Measurements from ENCODE around the gene TECPR2. TPM values are rescaled to one million over a fixed set of nuclear protein-coding genes. Genes with fewer than 3 reads are reported as not detected.

The TECPR2 gene
- total and polyA plus RNA-seq, 3 experiments from 2014 or later: 4.5 to 11.6 (median 8.4) TPM

DNA sequence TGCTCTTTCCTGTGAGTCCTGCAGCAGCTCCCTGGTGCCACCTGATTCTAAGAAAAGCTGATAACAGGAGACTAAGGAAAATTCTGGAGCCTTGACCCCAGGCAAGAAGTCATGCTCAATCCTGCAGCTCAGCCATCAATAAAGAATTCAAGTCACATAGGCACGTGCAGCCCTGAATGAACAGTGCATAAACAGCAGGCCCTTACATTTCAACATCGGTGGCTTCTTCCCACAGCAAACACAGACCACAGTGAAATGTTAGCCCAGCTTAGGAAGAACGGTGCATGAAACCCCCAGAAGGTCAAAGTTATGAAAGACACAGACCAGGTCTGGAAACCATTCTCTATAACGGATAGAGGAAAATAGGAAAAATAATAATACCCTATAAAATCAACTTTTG lies 10.5 kb upstream of the TECPR2 start:
- H3K4me1 ChIP-seq (ENCODE audit: insufficient read depth, low read length): no peaks in the 10 kb centered on the region
- Mint-ChIP-seq H3K4me1 (peaks cover 3 to 6% (median 4%) of the 10 kb centered on the region in 3 donors), H3K27ac (peak overlapping the region in 1 of 8 donors; percentile 80), H3K9me3 (no peaks in the 10 kb centered on the region), H3K27me3 (no peaks in the 10 kb centered on the region), H3K4me3 (no peak overlapping the region), H3K36me3 (peaks cover 0 to 84% (median 18%) of the 10 kb centered on the region in 3 donors)
- ChIA-PET CTCF (interaction anchor here (1.0 kb wide), 1 partner anchor 36 kb away, joined by 3 read pairs; no protein-coding TSS in a partner anchor), POLR2A (no interaction called here)
- H3K36me3 ChIP-seq (ENCODE audit: insufficient read depth, low read length): peaks cover 32% of the 10 kb centered on the region
- H3K27me3 ChIP-seq (ENCODE audit: insufficient read depth, low read length, poor library complexity, severe bottlenecking): no peaks in the 10 kb centered on the region
- no peak for DNase-seq
- H3K4me3 ChIP-seq (ENCODE audit: low read length): no peak overlapping the region
- no peaks in the 10 kb centered on the region for H3K9me3 ChIP-seq (ENCODE audit: low read length)
- no peak overlapping the region for H3K27ac ChIP-seq (ENCODE audit: low read depth, low read length)

DNA sequence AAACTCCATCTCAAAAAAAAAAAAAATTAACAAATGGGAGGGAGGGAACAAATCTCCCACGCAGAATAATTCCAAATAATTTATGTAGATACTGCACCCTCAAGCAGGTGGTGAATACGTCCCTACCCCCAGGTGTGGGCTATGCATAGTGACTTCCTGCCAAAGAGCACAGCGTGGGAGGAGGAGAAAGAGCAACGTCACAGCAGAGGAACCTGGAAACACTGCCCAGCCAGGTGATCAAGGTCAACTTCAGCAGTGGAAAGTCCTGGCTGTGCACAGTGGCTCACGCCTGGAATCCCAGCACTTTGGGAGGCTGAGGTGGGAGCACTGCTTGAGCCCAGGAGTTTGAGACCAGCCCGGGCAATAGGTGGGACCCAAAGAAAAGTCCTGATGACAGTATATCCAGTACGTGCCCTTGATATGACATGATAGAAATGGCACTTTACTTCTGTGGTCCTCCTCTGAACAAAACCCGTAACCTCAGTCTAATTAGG lies 9.6 kb upstream of the TECPR2 start:
- H3K4me1 ChIP-seq (ENCODE audit: insufficient read depth, low read length): no peaks in the 10 kb centered on the region
- Mint-ChIP-seq H3K27ac (no peak overlapping the region), H3K4me1 (peaks cover 3 to 15% (median 9%) of the 10 kb centered on the region in 3 donors), H3K27me3 (no peaks in the 10 kb centered on the region), H3K4me3 (no peak overlapping the region), H3K9me3 (no peaks in the 10 kb centered on the region), H3K36me3 (peaks cover 0 to 84% (median 19%) of the 10 kb centered on the region in 3 donors)
- H3K9me3 ChIP-seq (ENCODE audit: low read length): no peaks in the 10 kb centered on the region
- no peak overlapping the region for H3K4me3 ChIP-seq (ENCODE audit: low read length)
- H3K36me3 ChIP-seq (ENCODE audit: insufficient read depth, low read length): peaks cover 29% of the 10 kb centered on the region
- ChIA-PET POLR2A (no interaction called here), CTCF (no interaction called here)
- H3K27ac ChIP-seq (ENCODE audit: low read depth, low read length): no peak overlapping the region
- H3K27me3 ChIP-seq (ENCODE audit: insufficient read depth, low read length, poor library complexity, severe bottlenecking): no peaks in the 10 kb centered on the region
- DNase-seq: no peak

GRCh38 chr14:102356280-102356679 lies 6.5 kb upstream of the TECPR2 start:
- Mint-ChIP-seq H3K27me3 (peaks cover 0 to 3% of the 10 kb centered on the region in 2 donors), H3K4me1 (peaks cover 12 to 30% (median 21%) of the 10 kb centered on the region in 3 donors), H3K9me3 (no peaks in the 10 kb centered on the region), H3K36me3 (peaks cover 0 to 79% (median 18%) of the 10 kb centered on the region in 3 donors), H3K27ac (no peak overlapping the region), H3K4me3 (no peak overlapping the region)
- Histone ChIP-seq H3K9me3 (ENCODE audit: low read length) (no peaks in the 10 kb centered on the region), H3K27me3 (ENCODE audit: insufficient read depth, low read length, poor library complexity, severe bottlenecking) (no peaks in the 10 kb centered on the region), H3K36me3 (ENCODE audit: insufficient read depth, low read length) (peaks cover 34% of the 10 kb centered on the region), H3K4me1 (ENCODE audit: insufficient read depth, low read length) (peaks cover under 1% of the 10 kb centered on the region), H3K4me3 (ENCODE audit: low read length) (no peak overlapping the region), H3K27ac (ENCODE audit: low read depth, low read length) (no peak overlapping the region)
- POLR2A ChIA-PET: no interaction called here
- no peak for DNase-seq
- CTCF ChIA-PET: interaction anchor here (1.3 kb wide), 1 partner anchor 488 kb away, joined by 3 read pairs; no protein-coding TSS in a partner anchor

DNA sequence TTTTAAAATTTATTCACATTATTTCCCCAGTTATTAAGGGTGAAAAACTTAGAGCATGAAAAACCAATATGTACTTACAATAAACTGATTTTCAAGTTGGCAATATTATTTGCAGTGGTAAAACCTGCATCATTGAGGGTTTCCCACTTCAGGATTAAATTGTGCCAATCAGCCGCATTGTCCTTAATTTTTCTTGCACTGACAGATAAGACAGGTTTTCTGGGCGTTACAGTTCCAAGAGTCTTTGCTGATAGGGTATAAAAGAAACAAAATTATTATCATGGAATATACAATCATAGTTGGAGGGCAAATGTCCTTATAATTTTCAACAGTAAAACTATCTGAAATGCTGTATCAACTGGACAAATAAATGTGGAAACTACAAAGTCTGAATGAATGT lies 3.4 kb upstream of the TECPR2 start:
- H3K4me1 Mint-ChIP-seq: peaks cover 28 to 40% (median 32%) of the 10 kb centered on the region in 3 donors
- peaks cover 0 to 3% of the 10 kb centered on the region in 2 donors for H3K27me3 Mint-ChIP-seq
- Histone ChIP-seq H3K36me3 (ENCODE audit: insufficient read depth, low read length) (peaks cover 24% of the 10 kb centered on the region), H3K4me3 (ENCODE audit: low read length) (no peak overlapping the region), H3K9me3 (ENCODE audit: low read length) (no peaks in the 10 kb centered on the region), H3K27me3 (ENCODE audit: insufficient read depth, low read length, poor library complexity, severe bottlenecking) (no peaks in the 10 kb centered on the region), H3K4me1 (ENCODE audit: insufficient read depth, low read length) (peaks cover 18% of the 10 kb centered on the region), H3K27ac (ENCODE audit: low read depth, low read length) (no peak overlapping the region)
- H3K4me3 Mint-ChIP-seq: peak overlapping the region in 1 of 7 donors; percentile 31
- no peak overlapping the region for H3K27ac Mint-ChIP-seq
- ChIA-PET POLR2A (no interaction called here), CTCF (interaction anchor here (2.0 kb wide), 1 partner anchor 43 kb away, joined by 5 read pairs; no protein-coding TSS in a partner anchor)
- H3K36me3 Mint-ChIP-seq: peaks cover 0 to 62% (median 8%) of the 10 kb centered on the region in 3 donors
- no peak for DNase-seq
- no peaks in the 10 kb centered on the region for H3K9me3 Mint-ChIP-seq

GRCh38 chr14:102360388-102360787 lies 2.4 kb upstream of the TECPR2 start:
- CTCF ChIA-PET: interaction anchor here (2.0 kb wide), 1 partner anchor 44 kb away, joined by 5 read pairs; no protein-coding TSS in a partner anchor
- H3K27ac Mint-ChIP-seq: peak overlapping the region in 6 of 8 donors; percentile 16 to 98 (median 66)
- H3K9me3 Mint-ChIP-seq: no peaks in the 10 kb centered on the region

DNA sequence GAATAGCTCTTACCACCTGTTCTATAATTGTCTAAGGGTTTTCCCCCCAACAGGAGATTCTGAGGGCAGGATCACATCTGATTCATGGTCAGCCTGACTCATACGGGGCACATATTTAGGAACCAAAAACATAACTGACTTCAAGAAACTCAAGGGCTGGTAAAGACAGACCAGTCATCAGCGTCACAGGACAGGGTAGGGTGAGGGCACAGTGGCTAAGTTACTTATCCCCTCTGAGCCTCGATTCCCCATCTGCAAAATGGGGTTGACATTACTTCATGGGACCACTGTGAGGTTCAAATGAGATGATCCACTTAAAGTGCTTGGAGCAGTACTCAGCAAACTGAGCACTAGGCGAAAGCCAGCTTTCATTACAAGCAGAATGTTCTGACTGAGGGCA lies 657 bp upstream of the TECPR2 start:
- ChIA-PET POLR2A (interaction anchor here (1.2 kb wide), 1 partner anchor 42 kb away, joined by 3 read pairs; the partner anchor contains the start of gene ZNF839), CTCF (interaction anchor here (1.0 to 1.2 kb wide), 2 partner anchors 45 to 48 kb away, joined by 3 to 4 read pairs; no protein-coding TSS in a partner anchor)
- Histone ChIP-seq H3K4me1 (ENCODE audit: insufficient read depth, low read length) (peaks cover 18% of the 10 kb centered on the region), H3K27ac (ENCODE audit: low read depth, low read length) (peak overlapping the region; percentile 86), H3K27me3 (ENCODE audit: insufficient read depth, low read length, poor library complexity, severe bottlenecking) (no peaks in the 10 kb centered on the region), H3K4me3 (ENCODE audit: low read length) (peak overlapping the region; percentile 86), H3K9me3 (ENCODE audit: low read length) (no peaks in the 10 kb centered on the region), H3K36me3 (ENCODE audit: insufficient read depth, low read length) (peaks cover 15% of the 10 kb centered on the region)
- peaks cover 0 to 3% of the 10 kb centered on the region in 2 donors for H3K27me3 Mint-ChIP-seq
- H3K27ac Mint-ChIP-seq: peak overlapping the region in 7 of 8 donors; percentile 94 to 99 (median 98)
- H3K4me1 Mint-ChIP-seq: peaks cover 26 to 39% (median 32%) of the 10 kb centered on the region in 3 donors
- DNase-seq: no peak
- H3K36me3 Mint-ChIP-seq: peaks cover 0 to 36% (median 7%) of the 10 kb centered on the region in 3 donors
- H3K4me3 Mint-ChIP-seq: peak overlapping the region in 4 of 7 donors; percentile 96 to 99 (median 97)
- no peaks in the 10 kb centered on the region for H3K9me3 Mint-ChIP-seq

More at GRCh38 chr14:102360388-102360787, 2.4 kb upstream of the TECPR2 start:
- Histone ChIP-seq H3K9me3 (ENCODE audit: low read length) (no peaks in the 10 kb centered on the region), H3K4me3 (ENCODE audit: low read length) (no peak overlapping the region), H3K36me3 (ENCODE audit: insufficient read depth, low read length) (peaks cover 23% of the 10 kb centered on the region), H3K4me1 (ENCODE audit: insufficient read depth, low read length) (peaks cover 18% of the 10 kb centered on the region), H3K27ac (ENCODE audit: low read depth, low read length) (no peak overlapping the region), H3K27me3 (ENCODE audit: insufficient read depth, low read length, poor library complexity, severe bottlenecking) (no peaks in the 10 kb centered on the region)
- Mint-ChIP-seq H3K27me3 (peaks cover 0 to 3% of the 10 kb centered on the region in 2 donors), H3K4me3 (peak overlapping the region in 2 of 7 donors; percentile 62), H3K36me3 (peaks cover 0 to 53% (median 8%) of the 10 kb centered on the region in 3 donors), H3K4me1 (peaks cover 28 to 40% (median 32%) of the 10 kb centered on the region in 3 donors)
- DNase-seq: no peak
- POLR2A ChIA-PET: no interaction called here

- H3K4me3 ChIP-seq (ENCODE audit: low read length): peak overlapping the region; percentile 86
- peaks cover 0 to 23% (median 2%) of the 10 kb centered on the region in 3 donors for H3K36me3 Mint-ChIP-seq
- peaks cover 21% of the 10 kb centered on the region for H3K4me1 ChIP-seq (ENCODE audit: insufficient read depth, low read length)
- ChIA-PET POLR2A (no interaction called here), CTCF (interaction anchor here (1.0 to 1.2 kb wide), 3 partner anchors 46 to 49 kb away, joined by 3 to 4 read pairs (median 4); no protein-coding TSS in a partner anchor)
- H3K27ac Mint-ChIP-seq: peak overlapping the region in 5 of 8 donors; percentile 86 to 94 (median 92)
- no peak overlapping the region for H3K4me3 Mint-ChIP-seq
- peak in 2 of 5 donors; percentile 8 to 36 for DNase-seq
- H3K27me3 Mint-ChIP-seq: peaks cover 0 to 3% of the 10 kb centered on the region in 2 donors
- H3K36me3 ChIP-seq (ENCODE audit: insufficient read depth, low read length): peaks cover 9% of the 10 kb centered on the region
- H3K9me3 Mint-ChIP-seq: no peaks in the 10 kb centered on the region
- H3K27ac ChIP-seq (ENCODE audit: low read depth, low read length): peak overlapping the region; percentile 86
- no peaks in the 10 kb centered on the region for H3K27me3 ChIP-seq (ENCODE audit: insufficient read depth, low read length, poor library complexity, severe bottlenecking)
- peaks cover 28 to 36% (median 35%) of the 10 kb centered on the region in 3 donors for H3K4me1 Mint-ChIP-seq
- no peaks in the 10 kb centered on the region for H3K9me3 ChIP-seq (ENCODE audit: low read length)
These were observed 622 bp downstream of the TECPR2 start for GRCh38 chr14:102363182-102363943.

All from CD8-positive, alpha-beta memory T cell (primary cell).